ENCODE data around the gene IRAK1. TPM values are rescaled to one million over a fixed set of nuclear protein-coding genes. Genes with fewer than 3 reads are reported as not detected.
A peak's percentile ranks its signal among the peaks of the same experiment; 100 is the strongest.

Gene IRAK1
- total and polyA plus RNA-seq, 11 donors = 22.0 to 89.3 (median 29.7) TPM

DNA sequence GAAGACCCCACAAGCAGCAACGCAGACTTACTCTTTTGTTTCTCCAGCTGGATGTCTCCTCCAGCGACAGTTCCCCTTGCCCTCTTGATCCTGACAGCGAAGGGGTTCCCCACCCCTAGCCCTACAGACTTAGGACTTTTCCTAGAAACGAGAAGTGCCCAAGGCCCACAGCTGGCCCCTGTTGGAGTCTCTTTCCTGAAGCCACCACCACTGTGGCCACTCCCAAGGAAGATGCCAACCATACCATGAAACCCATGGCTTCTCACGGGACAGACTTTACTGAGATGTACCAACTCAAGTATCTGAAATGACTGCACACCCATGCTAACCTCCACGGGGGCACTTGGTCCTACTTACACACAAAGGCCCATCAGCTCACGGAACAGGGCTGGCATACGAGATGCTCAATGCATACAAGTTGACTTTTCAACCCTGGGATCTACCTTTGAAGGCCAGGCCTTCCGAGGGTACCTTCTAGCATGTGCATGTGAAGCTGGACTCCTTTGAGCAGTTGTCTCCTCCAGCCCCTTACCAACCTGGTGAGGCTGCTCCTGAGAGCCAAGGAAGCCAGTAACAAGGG lies 924 bp upstream of the IRAK1 start:
- peaks cover 0 to 40% (median 0%) of the 10 kb centered on the region in 9 donors for H3K27me3 ChIP-seq
- peaks cover 0 to 26% (median 3%) of the 10 kb centered on the region in 9 donors for H3K36me3 ChIP-seq
- intact Hi-C loops (cut with DNase I) = loop anchor here in 2 of 10 donors (2.0 to 10.0 kb wide), 3 partner anchors 26 to 74 kb away; partner anchors contain the start of genes HCFC1 (in 1 of the 2), MECP2 (in 1 of the 2) and TMEM187 (in 1 of the 2)
- TF ChIP-seq, protein P1, sequence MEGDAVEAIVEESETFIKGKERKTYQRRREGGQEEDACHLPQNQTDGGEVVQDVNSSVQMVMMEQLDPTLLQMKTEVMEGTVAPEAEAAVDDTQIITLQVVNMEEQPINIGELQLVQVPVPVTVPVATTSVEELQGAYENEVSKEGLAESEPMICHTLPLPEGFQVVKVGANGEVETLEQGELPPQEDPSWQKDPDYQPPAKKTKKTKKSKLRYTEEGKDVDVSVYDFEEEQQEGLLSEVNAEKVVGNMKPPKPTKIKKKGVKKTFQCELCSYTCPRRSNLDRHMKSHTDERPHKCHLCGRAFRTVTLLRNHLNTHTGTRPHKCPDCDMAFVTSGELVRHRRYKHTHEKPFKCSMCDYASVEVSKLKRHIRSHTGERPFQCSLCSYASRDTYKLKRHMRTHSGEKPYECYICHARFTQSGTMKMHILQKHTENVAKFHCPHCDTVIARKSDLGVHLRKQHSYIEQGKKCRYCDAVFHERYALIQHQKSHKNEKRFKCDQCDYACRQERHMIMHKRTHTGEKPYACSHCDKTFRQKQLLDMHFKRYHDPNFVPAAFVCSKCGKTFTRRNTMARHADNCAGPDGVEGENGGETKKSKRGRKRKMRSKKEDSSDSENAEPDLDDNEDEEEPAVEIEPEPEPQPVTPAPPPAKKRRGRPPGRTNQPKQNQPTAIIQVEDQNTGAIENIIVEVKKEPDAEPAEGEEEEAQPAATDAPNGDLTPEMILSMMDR (IDR thresholded peaks at IDR 0.05) = no peak
- TF ChIP-seq POLR2A (IDR thresholded peaks at IDR 0.05) = no peak
- no peak for DNase-seq
- peak overlapping the region; percentile 32 to 92 (median 88) for H3K27ac ChIP-seq
- WGBS, 4 donors = 65 to 74% (median 68%) methylated on average over 6 to 9 of the region's 9 CpGs
- peaks cover 0 to 28% (median 8%) of the 10 kb centered on the region in 12 donors for H3K4me1 ChIP-seq
- peak in 2 of 4 donors; percentile 8 to 25 for ATAC-seq
- H3K4me3 ChIP-seq = peak overlapping the region in 10 of 12 donors; percentile 34 to 76 (median 63)
- no peaks in the 10 kb centered on the region for H3K9me3 ChIP-seq

DNA sequence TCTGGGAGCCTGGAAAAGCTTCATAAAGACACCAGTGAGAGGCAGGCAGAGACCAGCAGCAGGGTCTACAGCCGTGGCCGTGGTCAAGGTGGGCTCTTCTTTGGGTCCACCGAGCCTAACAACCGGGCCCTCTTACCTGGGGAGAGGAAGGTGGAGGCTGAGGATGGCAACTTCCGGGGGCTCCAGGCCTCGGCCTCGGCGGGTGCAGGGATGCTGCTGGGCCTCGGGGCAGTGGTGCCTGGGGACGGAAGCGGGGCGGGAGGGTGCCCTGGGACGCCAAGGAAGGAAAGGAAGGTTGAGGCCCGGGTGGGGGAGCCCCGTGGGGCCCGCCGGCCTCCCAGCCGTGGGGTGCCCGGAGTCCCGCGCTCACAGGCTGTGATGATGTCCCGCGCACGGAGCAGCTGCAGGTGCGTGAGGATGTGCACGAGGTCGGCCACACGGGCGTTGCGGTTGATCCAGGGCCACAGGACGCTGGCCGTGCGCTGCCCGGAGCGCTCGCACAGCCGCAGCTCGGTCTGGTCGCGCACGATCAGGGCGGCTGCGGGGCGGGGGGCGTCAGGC lies 561 bp downstream of the IRAK1 start:
- Histone ChIP-seq H3K9me3 (no peaks in the 10 kb centered on the region), H3K4me3 (peak overlapping the region; percentile 37 to 69 (median 56)), H3K27ac (peak overlapping the region; percentile 57 to 88 (median 81)), H3K36me3 (peaks cover 0 to 36% (median 3%) of the 10 kb centered on the region in 9 donors), H3K27me3 (peaks cover 0 to 33% (median 0%) of the 10 kb centered on the region in 9 donors), H3K4me1 (peaks cover 0 to 25% (median 6%) of the 10 kb centered on the region in 12 donors)
- intact Hi-C loops (cut with DNase I) = loop anchor here in 2 of 10 donors (5.0 kb wide), 2 partner anchors 33 to 38 kb away; no protein-coding TSS in a partner anchor
- TF ChIP-seq POLR2A (IDR thresholded peaks at IDR 0.05) = no peak
- TF ChIP-seq, protein P1 (IDR thresholded peaks at IDR 0.05) = no peak
- DNase-seq (peak in 1 of 5 donors; percentile 31), ATAC-seq (no peak)
- 4 to 30% (median 8%) methylated on average over 21 to 45 of the region's 45 CpGs for WGBS, 4 donors

DNA sequence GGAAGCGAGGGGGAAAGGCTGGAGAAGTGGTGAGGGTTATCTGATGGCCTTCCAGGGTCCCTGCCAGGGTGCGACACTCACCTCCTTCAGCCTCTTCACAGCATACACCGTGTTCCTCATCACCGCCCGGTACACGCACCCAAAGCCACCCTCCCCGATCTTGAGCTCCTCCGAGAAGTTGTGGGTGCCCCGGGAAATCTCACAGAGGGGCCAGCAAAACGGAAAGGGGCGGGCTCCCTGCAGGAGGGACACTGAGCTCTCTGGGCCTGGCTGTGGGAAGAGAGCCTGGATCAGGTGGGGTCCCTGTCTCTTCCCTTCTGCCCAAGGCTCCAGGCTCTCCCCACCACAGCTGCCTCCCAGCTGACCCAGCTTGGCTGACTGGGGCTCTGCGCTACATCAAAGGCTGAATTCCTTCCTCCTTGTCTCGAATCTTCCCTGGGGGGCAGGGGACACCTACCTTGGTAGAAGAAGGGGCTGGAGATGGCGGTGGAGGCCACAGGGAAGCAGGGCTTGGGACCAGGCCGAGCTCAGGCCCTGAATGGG lies 1.1 kb downstream of the IRAK1 start:
- intact Hi-C loops (cut with DNase I) = loop anchor here in 2 of 10 donors (5.0 kb wide), 2 partner anchors 34 to 39 kb away; no protein-coding TSS in a partner anchor
- peaks cover 0 to 34% (median 0%) of the 10 kb centered on the region in 9 donors for H3K27me3 ChIP-seq

More for the DNA sequence above, 1.1 kb downstream of the IRAK1 start:
- peak overlapping the region in 9 of 12 donors; percentile 72 to 88 (median 81) for H3K27ac ChIP-seq
- TF ChIP-seq, protein P1 (IDR thresholded peaks at IDR 0.05) = no peak
- TF ChIP-seq POLR2A (IDR thresholded peaks at IDR 0.05) = no peak
- no peak for DNase-seq
- no peak for ATAC-seq
- H3K4me3 ChIP-seq = peak overlapping the region in 11 of 12 donors; percentile 42 to 69 (median 59)
- no peaks in the 10 kb centered on the region for H3K9me3 ChIP-seq
- peaks cover 0 to 36% (median 3%) of the 10 kb centered on the region in 9 donors for H3K36me3 ChIP-seq
- WGBS, 4 donors = 79 to 86% (median 82%) methylated on average over 12 to 15 of the region's 15 CpGs
- peaks cover 0 to 25% (median 7%) of the 10 kb centered on the region in 12 donors for H3K4me1 ChIP-seq

Data from heart left ventricle (tissue), 16 donors.